ENCODE data around the gene PURA. TPM values are rescaled to one million over a fixed set of nuclear protein-coding genes. Genes with fewer than 3 reads are reported as not detected.
A peak's percentile ranks its signal among the peaks of the same experiment; 100 is the strongest.

PURA gene
- total and polyA plus RNA-seq, 2 of the 4 experiments (the other 2 are of a cell fraction): 3.8 to 5.6 TPM

DNA sequence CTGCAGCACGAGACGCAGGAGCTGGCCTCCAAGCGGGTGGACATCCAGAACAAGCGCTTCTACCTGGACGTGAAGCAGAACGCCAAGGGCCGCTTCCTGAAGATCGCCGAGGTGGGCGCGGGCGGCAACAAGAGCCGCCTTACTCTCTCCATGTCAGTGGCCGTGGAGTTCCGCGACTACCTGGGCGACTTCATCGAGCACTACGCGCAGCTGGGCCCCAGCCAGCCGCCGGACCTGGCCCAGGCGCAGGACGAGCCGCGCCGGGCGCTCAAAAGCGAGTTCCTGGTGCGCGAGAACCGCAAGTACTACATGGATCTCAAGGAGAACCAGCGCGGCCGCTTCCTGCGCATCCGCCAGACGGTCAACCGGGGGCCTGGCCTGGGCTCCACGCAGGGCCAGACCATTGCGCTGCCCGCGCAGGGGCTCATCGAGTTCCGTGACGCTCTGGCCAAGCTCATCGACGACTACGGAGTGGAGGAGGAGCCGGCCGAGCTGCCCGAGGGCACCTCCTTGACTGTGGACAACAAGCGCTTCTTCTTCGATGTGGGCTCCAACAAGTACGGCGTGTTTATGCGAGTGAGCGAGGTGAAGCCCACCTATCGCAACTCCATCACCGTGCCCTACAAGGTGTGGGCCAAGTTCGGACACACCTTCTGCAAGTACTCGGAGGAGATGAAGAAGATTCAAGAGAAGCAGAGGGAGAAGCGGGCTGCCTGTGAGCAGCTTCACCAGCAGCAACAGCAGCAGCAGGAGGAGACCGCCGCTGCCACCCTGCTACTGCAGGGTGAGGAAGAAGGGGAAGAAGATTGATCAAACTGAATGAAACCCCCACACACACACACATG is 654 bp downstream of the PURA start:
- DNase-seq (peak; percentile 55), ATAC-seq (ENCODE audit: low read depth) (peak; percentile 30)
- Histone ChIP-seq H3K23ac (ENCODE audit: low read depth, low read length) (peak overlapping the region; percentile 97), H3K4ac (ENCODE audit: low read depth, low read length) (peak overlapping the region; percentile 86), H2BK5ac (ENCODE audit: low read depth, low read length, poor library complexity, severe bottlenecking) (peak overlapping the region; percentile 55), H2AFZ (replicated peaks; ENCODE audit: low read length, poor library complexity) (peak overlapping the region; percentile 83), H2BK15ac (ENCODE audit: low read depth, low read length) (no peak overlapping the region), H4K20me1 (ENCODE audit: insufficient read depth, low read length) (peaks cover 39% of the 10 kb centered on the region), H3K9ac (ENCODE audit: low read depth, low read length) (peak overlapping the region; percentile 88), H3K9me3 (ENCODE audit: control insufficient read depth, insufficient read depth, low read length) (no peaks in the 10 kb centered on the region), H3K27ac (ENCODE audit: insufficient read depth, low read length) (peak overlapping the region; percentile 74), H3K56ac (ENCODE audit: extremely low read depth, insufficient read depth, low read length) (0 out of 2 replicates have a peak overlapping the region, but pooled peaks have one; percentile 35), H4K91ac (ENCODE audit: insufficient read depth, low read depth, low read length) (peak overlapping the region; percentile 47), H3K9me1 (ENCODE audit: insufficient read depth, low read length) (peaks cover 6% of the 10 kb centered on the region; the same call in 1 of the 2 replicates), H3K27me3 (ENCODE audit: control insufficient read depth, insufficient read depth, low read length) (no peaks in the 10 kb centered on the region), H2AK5ac (ENCODE audit: low read depth, low read length) (peak overlapping the region; percentile 36; the same call in 1 of the 2 replicates), H3K18ac (ENCODE audit: low read depth, low read length) (no peak overlapping the region), H3K79me1 (ENCODE audit: low read depth in 1 of 2, low read length in 2 of 2) (peaks cover 7 to 64% of the 10 kb centered on the region in 2 experiments; a peak in 3 of 4 replicates), H3K4me2 (ENCODE audit: low read depth, low read length) (peak overlapping the region; percentile 97), H3K4me3 (ENCODE audit: insufficient read depth, low read depth, low read length) (peak overlapping the region; percentile 87), H3K14ac (replicated peaks; ENCODE audit: low read depth, low read length) (peak overlapping the region; percentile 91), H2AK9ac (replicated peaks; ENCODE audit: low read depth, low read length, poor library complexity) (peak overlapping the region; percentile 84), H4K5ac (ENCODE audit: low read depth, low read length) (peak overlapping the region; percentile 18; the same call in 1 of the 2 replicates), H2BK20ac (ENCODE audit: low read depth, low read length) (no peak overlapping the region), H3K36me3 (ENCODE audit: control insufficient read depth, insufficient read depth, low read length) (peaks cover 2% of the 10 kb centered on the region; the same call in 1 of the 2 replicates), H3K4me1 (ENCODE audit: control insufficient read depth, insufficient read depth, low read length) (peaks cover 8% of the 10 kb centered on the region), H4K8ac (ENCODE audit: low read depth in 2 of 2, low read length in 2 of 2) (peak overlapping the region; percentile 3 to 58; a peak in 2 of 4 replicates), H2BK120ac (ENCODE audit: low read depth, low read length) (peak overlapping the region; percentile 30; the same call in 1 of the 2 replicates)
- ChIA-PET CTCF (interaction anchor here (1.3 to 5.1 kb wide), 2 partner anchors 9 to 31 kb away, joined by 3 to 31 read pairs; no protein-coding TSS in a partner anchor), POLR2A (ENCODE audit: unreplicated experiment) (no interaction called here)
- intact Hi-C loops (cut with micrococcal nuclease): loop anchor here (1.0 kb wide), 2 partner anchors 9 to 31 kb away; no protein-coding TSS in a partner anchor
- dilution Hi-C loops (cut with HindIII; ENCODE audit: low sequenced_read_pairs, unreplicated experiment): no loop called here
- no peak for TF ChIP-seq MXI1 (IDR thresholded peaks at IDR 0.05; ENCODE audit: borderline replicate concordance, low read depth, low read length)
- TF ChIP-seq MAFK (IDR thresholded peaks at IDR 0.05; ENCODE audit: low read depth, low read length): no peak
- no peak for TF ChIP-seq MAZ (IDR thresholded peaks at IDR 0.05; ENCODE audit: borderline replicate concordance, low read depth, low read length)
- no peak for TF ChIP-seq RAD21 (IDR thresholded peaks at IDR 0.05; ENCODE audit: low read length)
- no peak for TF ChIP-seq RFX5 (IDR thresholded peaks at IDR 0.05; ENCODE audit: low read depth, low read length)
- TF ChIP-seq, protein P1, sequence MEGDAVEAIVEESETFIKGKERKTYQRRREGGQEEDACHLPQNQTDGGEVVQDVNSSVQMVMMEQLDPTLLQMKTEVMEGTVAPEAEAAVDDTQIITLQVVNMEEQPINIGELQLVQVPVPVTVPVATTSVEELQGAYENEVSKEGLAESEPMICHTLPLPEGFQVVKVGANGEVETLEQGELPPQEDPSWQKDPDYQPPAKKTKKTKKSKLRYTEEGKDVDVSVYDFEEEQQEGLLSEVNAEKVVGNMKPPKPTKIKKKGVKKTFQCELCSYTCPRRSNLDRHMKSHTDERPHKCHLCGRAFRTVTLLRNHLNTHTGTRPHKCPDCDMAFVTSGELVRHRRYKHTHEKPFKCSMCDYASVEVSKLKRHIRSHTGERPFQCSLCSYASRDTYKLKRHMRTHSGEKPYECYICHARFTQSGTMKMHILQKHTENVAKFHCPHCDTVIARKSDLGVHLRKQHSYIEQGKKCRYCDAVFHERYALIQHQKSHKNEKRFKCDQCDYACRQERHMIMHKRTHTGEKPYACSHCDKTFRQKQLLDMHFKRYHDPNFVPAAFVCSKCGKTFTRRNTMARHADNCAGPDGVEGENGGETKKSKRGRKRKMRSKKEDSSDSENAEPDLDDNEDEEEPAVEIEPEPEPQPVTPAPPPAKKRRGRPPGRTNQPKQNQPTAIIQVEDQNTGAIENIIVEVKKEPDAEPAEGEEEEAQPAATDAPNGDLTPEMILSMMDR (conservative IDR thresholded peaks at IDR 0.05; ENCODE audit: low read depth, low read length): no peak
- no peak for TF ChIP-seq FOS (IDR thresholded peaks at IDR 0.05; ENCODE audit: low read depth, low read length)
- TF ChIP-seq RCOR1 (IDR thresholded peaks at IDR 0.05; ENCODE audit: insufficient replicate concordance, low read length): no peak
- no peak for TF ChIP-seq POLR2A (IDR thresholded peaks at IDR 0.05; ENCODE audit: low read depth, low read length)
- no peak for TF ChIP-seq CEBPB (IDR thresholded peaks at IDR 0.05; ENCODE audit: low read depth, low read length)
- no peak for TF ChIP-seq CHD1 (IDR thresholded peaks at IDR 0.05; ENCODE audit: low read depth, low read length)
- no peak for TF ChIP-seq SMC3 (IDR thresholded peaks at IDR 0.05; ENCODE audit: low read depth, low read length)
- BruUV-seq (replicated peaks): no TSS peak
- in situ Hi-C loops (cut with MboI; ENCODE audit: low sequenced_read_pairs): loop anchor here (25.0 kb wide), 1 partner anchor 477 kb away; the partner anchor contains the start of gene CXXC5
- WGBS, 2 experiments (ENCODE audit: extremely low coverage in 2 of 2, insufficient read length in 1 of 2): 1% methylated on average over 20 of the region's 65 CpGs; no CpG with 5 or more reads in 1 of the 2 experiments
